GM18526 (cell line): ENCODE measurements around the gene RBMS1.

ENCODE experiments used
- POLR2A ChIP-seq: IDR thresholded peaks from 3 replicates; pipeline ENCODE4 v1.6.1; 2011; ENCODE audit not compliant: insufficient read length; ENCODE audit errors: extremely low read depth

The RBMS1 gene

DNA sequence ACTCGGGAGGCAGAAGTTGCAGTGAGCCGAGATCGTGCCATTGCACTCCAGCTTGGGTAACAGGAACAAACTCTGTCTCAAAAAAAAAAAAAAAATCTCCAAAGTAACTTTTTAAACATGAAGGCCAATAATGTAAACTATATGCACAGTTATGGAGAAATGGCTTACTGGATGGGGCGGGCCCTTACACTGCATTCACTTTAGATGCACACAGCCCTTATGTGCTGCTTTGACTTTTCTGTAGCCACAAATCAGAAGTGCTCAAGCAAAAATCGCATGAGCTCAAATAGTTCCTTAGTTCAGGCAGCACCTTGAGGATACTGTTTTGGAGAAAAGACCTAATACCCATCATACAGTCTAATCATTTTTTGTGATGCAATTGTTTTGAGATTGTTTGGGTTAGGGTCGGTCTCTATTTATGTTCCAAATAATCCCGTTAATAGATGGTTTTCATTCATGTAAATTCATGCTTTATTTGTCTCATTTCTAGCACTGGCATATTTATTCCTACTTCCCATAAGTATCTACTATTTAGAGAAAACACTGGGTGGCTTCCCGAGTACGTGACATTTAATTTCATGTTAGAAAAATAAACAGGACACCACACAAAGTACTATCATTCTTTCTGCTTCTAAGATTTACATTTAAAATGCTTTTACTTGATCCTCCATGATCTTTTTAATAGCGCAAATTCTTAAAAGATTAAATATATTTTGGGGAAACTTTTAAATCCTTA lies 34.7 kb downstream of the RBMS1 start:
- no peak for TF ChIP-seq POLR2A

DNA sequence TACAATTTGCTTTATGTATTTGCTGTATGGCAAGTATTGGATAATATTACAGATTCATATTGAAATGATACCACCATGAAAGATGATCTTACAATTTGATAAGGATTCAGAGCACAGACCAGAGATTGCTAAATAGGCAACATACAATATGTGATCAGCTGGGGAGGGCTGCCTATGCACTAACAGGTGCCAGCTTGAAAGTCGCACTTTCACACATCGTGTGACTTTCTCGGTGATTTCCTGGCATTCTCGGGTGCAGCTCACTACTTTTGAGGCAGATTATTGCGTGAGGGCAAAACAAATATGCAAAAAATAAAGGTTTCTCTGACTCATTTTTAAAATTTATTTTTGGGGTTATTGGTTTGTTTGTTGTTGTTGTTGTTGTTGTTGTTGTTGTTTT lies 36.0 kb downstream of the RBMS1 start:
- TF ChIP-seq POLR2A, result no peak

DNA sequence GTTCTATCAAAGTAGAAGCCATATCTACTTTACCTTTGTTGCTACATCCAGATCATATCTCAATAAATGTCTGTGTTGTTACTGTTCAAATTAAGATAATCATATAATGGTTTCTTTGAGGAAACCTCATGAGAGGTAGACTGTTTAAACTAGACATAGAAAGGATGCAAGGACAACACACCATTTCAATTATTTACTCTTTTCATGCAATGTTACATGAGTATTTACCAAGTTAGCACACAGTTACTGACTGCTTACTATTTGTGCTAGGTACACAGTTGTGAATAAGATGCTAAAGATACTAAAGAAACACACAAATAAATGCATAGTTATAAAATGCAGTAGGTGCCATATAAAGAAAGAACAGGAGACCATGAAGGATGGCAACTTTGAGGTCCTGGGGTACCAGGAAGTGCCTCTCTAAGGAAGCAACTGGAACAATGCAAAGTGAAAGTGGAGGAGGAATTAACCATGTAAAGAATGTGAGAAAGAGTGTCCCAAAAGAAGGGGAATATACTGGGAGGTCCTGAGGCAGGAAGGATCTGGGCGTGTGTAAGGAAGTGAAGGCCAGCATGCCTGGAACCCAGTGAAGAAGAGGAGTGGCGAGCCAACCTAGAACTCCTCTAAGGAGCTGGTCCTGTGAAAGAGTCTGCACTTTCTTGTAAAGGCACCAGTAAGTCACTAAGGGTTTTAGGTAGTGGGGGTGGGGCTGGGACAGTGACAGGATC lies 39.4 kb downstream of the RBMS1 start:
- no peak for TF ChIP-seq POLR2A

DNA sequence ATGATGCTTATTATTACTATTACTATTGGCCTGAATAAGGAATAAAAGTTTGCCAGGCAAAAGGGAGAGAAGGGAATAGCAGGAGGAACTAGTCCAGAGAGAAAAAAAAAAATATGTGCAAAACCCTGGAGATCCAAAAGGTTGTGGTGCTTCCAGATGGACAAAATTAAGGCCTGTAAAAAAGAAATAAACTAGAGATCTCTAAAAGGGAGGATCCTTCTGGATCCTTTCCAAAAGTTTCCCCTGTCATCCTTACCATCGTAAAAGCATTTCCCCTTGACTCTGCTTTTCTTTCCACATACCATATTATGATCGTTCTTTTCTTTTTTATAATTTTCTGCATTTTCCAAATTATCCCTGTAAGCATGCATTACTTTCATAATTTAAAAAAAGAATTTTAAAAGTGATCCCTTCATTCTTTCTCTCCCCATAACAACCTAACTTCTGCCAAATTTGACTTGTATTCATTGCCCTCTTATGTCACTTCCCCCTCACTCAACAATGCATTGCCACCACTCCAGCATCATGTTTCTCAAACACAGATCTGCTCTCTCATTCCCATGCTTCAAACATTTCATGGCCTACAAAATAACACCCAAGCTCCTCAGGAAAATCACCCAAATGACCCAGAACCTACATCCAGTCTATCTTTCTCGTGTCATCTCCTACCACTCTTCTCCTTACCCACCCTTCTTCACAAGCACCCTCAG lies 40.3 kb downstream of the RBMS1 start:
- TF ChIP-seq POLR2A, result no peak

DNA sequence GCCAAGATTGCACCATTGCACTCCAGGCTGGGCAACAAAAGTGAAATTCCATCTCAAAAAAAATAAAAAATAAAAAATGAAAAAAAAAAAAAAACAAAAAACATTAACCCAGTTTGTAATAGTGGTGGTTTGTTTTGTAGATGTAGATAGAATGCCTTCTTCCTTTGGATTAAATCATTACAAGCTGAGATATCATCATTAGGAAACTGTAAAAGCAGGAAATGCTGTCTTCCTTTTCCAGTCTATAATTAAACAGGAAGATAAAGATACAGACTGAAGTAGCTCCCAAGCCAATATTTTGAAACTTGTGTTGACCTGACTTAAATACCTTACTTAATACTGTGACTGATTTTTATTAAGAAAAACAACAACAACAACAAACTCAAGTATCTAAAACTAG lies 43.1 kb downstream of the RBMS1 start:
- TF ChIP-seq POLR2A, result no peak

DNA sequence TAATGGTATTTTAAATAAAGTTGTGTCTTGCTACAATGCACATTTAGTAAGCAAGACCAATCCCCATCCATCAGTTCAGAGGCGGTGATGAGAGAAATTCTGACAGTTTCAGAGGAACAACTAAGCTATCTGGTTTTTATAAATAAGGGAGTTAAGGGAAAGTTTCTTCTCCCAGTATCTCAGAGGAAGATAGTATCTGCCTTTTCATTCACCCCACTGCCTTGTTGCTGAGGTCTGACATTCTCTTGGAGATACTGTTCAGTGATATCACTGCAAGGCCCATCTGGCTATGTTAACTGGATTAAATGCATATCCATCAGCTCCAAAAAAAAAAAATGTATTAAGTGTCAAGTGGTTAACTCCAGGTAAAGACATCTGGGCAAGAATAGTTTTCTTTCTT lies 47.9 kb downstream of the RBMS1 start:
- TF ChIP-seq POLR2A, result no peak

DNA sequence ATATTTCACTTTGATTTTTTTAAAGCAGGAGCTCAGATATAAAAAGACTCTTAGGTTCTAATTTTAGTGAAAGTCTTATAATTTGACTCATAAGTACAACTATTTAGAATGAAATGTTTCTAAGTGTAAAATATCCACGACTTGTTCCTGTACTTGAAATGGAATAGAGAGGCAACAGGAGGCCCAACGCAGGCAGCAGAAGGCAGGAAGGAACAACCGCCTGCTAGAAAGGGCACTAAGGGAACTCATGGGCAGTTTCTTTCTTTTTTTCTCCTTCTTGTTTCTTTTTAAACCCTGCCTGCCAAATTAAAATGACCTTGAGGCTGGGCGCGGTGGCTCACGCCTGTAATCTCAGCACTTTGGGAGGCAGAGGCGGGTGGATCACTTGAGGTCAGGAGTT lies 51.0 kb downstream of the RBMS1 start:
- no peak for TF ChIP-seq POLR2A

DNA sequence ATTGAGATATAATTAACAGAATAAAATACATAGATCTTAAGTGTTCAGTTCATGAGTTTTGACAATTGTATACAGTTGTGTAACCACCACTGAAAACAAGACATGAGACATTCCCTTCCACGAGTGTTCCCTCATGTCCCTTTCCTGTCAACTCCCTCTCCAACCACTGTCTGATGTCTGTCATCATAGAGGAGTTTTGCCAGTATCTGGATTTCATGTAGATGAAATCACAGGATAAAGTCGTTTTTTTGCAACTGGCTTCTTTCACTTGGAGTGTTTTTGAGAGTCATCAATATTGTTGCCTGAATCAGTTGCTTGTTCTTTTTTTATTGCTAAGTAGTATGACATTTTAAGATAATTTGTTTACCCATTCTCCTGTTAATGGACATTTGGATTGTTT lies 52.7 kb downstream of the RBMS1 start:
- no peak for TF ChIP-seq POLR2A

DNA sequence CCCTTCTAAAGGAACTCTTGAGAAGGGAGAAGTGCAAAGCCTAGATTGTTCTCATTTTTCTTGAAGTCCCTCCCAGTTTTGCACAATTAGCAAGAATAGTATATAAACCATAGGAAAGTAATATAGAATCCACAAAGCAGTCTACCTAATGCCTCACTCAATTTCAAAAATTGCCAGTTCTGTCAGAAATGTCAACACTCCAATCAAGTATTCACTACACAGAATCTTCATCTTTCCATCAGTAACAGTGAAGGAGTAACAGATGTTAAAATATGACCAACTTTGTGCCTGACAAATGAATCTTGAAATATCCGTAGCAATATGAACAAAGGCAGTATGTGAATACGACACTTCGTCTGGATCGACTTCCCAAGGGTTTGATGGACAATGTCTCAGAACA lies 56.3 kb downstream of the RBMS1 start:
- no peak for TF ChIP-seq POLR2A

DNA sequence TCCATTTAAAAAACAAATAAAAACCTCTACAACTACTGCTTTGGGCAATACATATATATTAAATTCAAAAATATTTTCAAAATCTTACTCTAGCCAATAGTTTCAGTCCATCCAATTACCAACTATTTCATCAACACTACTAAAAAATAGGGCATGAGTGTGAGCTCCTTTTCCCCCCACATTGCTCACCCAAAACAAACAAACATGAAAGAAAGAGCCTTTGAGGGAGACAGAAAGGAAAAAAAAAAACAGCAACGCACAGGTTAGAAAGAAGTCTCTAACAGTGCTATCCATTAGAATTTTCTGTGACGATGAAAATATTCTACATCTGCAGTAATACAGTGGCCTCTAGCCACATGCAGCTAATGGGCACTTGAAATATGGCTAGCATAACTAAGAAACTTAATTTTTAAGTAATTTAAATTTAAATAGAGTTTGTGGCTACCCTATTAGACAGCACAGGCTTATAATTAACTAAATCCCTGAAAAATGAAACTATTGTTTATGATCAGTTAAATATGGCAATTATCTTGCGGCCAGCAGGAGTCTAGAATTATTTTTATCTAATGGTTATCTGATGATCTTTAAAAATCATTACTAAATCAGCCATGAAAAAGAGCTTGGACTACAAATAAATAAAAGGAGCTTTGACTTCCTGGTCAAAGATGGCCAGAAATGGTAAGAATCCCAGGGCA lies 59.2 kb downstream of the RBMS1 start:
- no peak for TF ChIP-seq POLR2A

DNA sequence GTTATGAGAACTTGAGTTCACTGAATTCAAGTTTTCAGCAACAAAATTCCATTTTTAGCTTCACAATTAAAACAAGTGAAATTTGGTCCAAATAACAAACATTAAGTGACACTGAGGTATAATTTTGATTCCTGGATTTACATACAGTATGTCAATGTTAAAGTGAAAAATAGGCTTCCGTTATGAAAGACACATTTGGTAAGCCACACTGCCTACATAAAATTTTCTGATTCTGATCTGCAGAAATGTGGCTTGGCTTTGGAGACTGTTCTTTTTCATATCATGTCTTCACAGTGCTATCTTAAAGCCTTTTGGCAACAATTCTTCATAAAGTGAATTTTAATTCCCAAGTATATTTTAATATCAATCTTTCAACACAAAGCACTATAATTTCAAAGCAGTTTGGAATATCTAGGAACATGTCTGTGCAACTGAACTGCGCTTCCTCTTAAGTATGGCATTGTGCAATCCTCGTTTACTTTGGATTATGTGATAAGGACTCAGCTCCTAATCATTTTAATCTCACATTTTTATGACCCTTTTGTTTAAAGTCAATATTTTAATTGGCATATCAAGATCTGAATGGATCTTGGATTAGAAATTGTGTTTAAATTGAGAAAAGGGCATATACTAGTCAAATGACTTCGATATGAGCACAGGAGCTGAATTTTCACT lies 60.0 kb downstream of the RBMS1 start:
- no peak for TF ChIP-seq POLR2A

DNA sequence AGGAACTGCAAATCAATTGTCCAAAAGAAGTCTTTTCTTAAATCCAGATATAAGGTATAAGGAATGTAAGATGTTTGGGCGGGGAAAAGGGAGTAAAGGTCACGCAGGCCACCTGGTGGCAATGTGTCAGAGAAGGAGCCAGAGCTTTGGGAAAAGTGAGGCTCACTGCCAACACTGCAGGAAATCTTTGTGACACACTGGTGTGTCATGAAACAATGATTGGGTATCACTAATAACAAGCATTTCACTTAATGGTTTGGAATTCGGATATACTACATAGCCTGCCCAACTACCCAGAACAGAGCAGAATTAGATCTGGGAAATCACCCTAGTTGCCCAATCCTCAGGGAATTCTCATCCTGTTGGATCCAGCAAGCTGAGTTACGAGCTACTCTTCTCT lies 61.0 kb downstream of the RBMS1 start:
- TF ChIP-seq POLR2A, result no peak

DNA sequence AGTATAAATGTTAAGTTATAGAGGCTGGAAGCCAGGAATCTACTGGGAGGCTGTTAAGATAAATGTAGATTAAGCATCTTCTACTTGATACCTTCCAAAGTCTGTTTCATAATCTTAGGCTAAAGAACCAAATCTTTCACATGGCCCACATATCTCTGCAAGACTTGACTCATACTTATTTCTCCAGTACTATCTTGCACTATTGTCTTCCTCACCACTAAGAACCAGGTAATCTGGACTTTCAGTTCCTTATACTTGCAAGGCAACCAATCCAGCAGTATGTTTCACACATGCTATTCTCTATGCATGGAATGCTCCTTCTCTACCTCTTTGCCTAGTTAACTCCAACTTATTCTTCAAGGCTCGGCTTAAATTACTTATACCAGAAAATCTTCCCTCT lies 62.2 kb downstream of the RBMS1 start:
- TF ChIP-seq POLR2A, result no peak

DNA sequence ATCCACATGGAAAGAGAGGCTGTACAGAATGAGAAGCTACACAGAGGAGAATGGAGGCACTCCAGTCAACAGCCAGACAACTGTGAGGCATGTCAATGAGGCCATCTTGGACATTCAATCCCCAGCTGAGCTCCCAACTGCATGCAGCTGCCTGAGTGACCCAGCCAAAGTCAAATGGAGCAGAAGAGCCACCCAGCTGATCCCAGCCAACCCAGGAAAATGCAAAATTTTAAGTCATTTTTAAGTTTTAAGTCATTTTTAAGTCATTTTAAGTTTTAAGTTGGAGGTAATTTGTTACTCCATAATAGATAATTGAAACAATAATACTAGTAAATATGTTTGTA lies 63.6 kb downstream of the RBMS1 start:
- TF ChIP-seq POLR2A, result no peak
